NCI-H82 treated with DMSO at 0.1 percent for 48 hours (cell line): ENCODE measurements around the gene NAA60.
"Not testable (repeated sequence)": the region's sequence is repeated elsewhere in the genome, so short reads cannot be mapped to it uniquely, and the experiment has no call there.

ENCODE experiments used
- DNase-seq: peaks from one replicate; lab custom pipeline; 2025; ENCODE audit not compliant: unreplicated experiment; lab: John Stamatoyannopoulos, UW

Gene NAA60

GRCh38 chr16:3461151-3461550, 17.7 kb downstream of the NAA60 start:
- DNase-seq, result no peak

GRCh38 chr16:3465301-3465700, 21.8 kb downstream of the NAA60 start:
- DNase-seq, result no peak

- no peak for DNase-seq
Observed at GRCh38 chr16:3465911-3466584, 22.6 kb downstream of the NAA60 start.

GRCh38 chr16:3467182-3467581, 23.7 kb downstream of the NAA60 start:
- DNase-seq, result no peak

- no peak for DNase-seq
Observed at GRCh38 chr16:3467921-3468320, 24.4 kb downstream of the NAA60 start.

GRCh38 chr16:3468501-3468900, 25.0 kb downstream of the NAA60 start:
- no peak for DNase-seq

GRCh38 chr16:3469736-3470135, 26.3 kb downstream of the NAA60 start:
- DNase-seq, result no peak

- DNase-seq, result no peak
Observed at GRCh38 chr16:3470723-3471122, 27.2 kb downstream of the NAA60 start.

- no peak for DNase-seq
Observed at GRCh38 chr16:3471518-3472176, 28.2 kb downstream of the NAA60 start.

- DNase-seq, result no peak
Observed at GRCh38 chr16:3472878-3473595, 29.6 kb downstream of the NAA60 start.

- not testable (repeated sequence) for DNase-seq
Observed at GRCh38 chr16:3473596-3473943, 30.1 kb downstream of the NAA60 start.

GRCh38 chr16:3474136-3474779, 30.8 kb downstream of the NAA60 start:
- no peak for DNase-seq

- not testable (repeated sequence) for DNase-seq
Observed at GRCh38 chr16:3474870-3475269, 31.4 kb downstream of the NAA60 start.

- DNase-seq, result no peak
Observed at GRCh38 chr16:3475604-3476375, 32.3 kb downstream of the NAA60 start.

GRCh38 chr16:3476409-3476808, 32.9 kb downstream of the NAA60 start:
- no peak for DNase-seq

GRCh38 chr16:3478242-3478925, 34.9 kb downstream of the NAA60 start:
- DNase-seq, result no peak

GRCh38 chr16:3479654-3480216, 36.3 kb downstream of the NAA60 start:
- DNase-seq, result no peak

- DNase-seq, result no peak
Observed at GRCh38 chr16:3480901-3481695, 37.6 kb downstream of the NAA60 start.
